NCI-H460 (cell line): ENCODE measurements around the gene KIF11. TPM values are rescaled to one million over a fixed set of nuclear protein-coding genes. Genes with fewer than 3 reads are reported as not detected.
A peak's percentile ranks its signal among the peaks of the same experiment; 100 is the strongest.
"Not testable (repeated sequence)": the region's sequence is repeated elsewhere in the genome, so short reads cannot be mapped to it uniquely, and the experiment has no call there.

Source experiments
- DNase-seq: peaks from one replicate; pipeline ENCODE4 v3.0.0-alpha.2; 2016; ENCODE audit warnings: low read depth; ENCODE audit errors: extremely low read depth
- total RNA-seq: library from RNA; depleted of rRNA; stranded (reverse); fragments of >200 nt; shearing (Covaris generic); gene quantifications from 2 replicates; pipeline ENCODE4 v1.2.3, GENCODE V29; 2014

Gene KIF11
- total RNA-seq, 1 experiment from 2014 or later: 39.3 TPM

GRCh38 chr10:92590623-92591549 lies 2.0 kb upstream of the KIF11 start:
- no peak for DNase-seq

DNA sequence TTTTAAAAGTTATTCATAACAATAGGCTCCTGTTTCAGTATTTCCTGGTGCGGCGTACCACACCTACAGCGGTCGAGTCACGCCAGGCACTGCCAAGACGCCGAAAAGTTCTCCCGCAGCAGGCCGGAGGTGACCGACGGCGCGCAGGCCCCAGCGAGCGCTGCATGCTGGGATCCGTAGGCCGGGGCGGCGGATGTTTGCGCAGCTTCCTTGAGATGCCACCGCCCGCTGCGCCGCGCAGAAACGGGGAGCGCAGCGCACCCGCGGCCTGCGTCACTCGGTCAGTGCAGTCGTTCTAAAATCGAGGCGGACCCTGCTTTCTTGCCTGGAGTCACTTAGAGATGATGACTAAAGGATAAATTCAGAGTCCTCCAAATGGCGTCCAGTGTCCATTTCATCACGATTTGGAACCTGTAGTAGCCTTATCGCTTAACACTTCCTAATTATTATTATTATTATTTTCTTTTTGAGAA lies 1.3 kb upstream of the KIF11 start:
- peak; percentile 93 for DNase-seq

DNA sequence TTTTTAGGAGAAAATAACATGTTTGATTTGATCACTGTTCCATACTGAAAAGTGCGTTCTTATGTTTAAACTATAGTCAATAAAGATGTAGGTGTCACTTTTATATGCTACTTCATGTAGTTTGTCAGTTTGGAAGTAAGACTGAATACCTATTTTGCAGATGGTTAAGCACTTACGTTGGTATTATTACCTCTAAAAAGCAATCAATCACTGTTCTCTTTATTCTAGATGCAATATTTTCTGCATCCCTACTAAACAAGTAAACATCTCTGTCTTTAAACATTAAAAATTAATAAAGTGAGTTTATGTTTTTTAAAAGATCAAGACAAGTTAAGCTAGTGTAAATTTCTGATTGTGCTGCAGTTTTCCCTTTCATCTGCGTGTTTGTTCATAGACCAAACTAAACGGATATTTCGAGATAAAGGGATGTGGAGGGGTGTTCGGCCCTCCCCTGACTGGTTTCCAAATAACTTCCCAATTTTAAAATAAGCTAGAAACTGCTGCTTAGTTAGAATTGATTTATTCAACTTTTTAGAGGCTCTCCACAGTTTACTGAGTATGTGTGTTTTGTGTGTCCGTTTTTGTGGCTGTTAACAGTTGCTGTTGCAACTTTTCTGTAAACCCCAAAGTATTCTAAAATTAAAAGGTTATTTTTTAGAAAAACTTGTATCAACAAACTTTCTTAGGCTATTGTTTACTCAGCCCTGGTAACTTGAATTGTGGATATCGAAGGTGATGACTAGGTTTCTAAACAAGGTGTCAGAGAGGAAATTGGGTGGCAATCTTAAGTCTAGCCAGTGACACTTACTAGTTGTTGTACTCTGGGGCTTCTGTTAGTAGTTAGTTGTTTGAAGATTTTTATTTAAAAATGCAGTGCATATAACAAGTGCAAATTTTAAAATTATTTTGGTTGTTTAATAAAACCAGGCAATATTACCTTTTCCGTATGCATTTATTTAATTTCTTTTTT lies 974 bp downstream of the KIF11 start:
- DNase-seq: no peak

GRCh38 chr10:92595505-92595904 lies 2.6 kb downstream of the KIF11 start:
- no peak for DNase-seq

DNA sequence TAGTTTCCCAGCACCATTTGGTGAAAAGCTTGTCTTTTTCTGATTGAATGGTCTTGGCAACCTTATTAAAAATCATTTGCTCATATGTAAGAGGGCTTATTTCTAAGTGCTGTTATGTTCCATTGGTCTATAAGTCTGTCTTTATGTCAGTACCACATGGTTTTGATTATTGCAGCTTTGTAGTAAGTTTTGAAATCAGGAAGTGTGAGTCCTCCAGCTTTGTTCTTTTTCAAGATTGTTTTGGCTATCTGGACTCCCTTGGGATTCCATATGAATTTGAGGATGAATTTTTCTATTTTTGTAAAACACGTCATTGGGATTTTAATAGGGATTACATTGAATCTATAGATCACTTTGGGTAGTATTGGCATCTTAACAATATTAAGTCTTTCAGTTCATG lies 5.4 kb downstream of the KIF11 start:
- DNase-seq: no peak

DNA sequence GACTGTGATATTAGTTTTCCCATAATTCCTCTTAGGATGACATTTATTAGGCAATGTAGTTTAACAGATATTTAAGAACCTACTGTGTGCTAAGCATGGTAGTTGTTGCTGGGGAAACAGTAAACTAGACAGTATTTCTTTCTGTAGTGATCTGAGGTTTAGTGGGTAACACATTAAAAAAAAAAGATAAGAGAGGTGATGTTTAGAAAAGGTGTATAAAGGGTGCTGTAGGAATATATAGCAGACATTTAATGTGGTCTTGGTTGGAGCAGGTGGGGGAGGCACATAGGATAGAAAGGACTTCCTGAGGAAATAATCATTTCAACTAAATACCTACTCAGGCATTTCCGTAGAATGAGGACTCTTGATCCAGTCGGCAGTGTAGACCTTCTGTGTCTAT lies 11.9 kb downstream of the KIF11 start:
- DNase-seq: no peak

DNA sequence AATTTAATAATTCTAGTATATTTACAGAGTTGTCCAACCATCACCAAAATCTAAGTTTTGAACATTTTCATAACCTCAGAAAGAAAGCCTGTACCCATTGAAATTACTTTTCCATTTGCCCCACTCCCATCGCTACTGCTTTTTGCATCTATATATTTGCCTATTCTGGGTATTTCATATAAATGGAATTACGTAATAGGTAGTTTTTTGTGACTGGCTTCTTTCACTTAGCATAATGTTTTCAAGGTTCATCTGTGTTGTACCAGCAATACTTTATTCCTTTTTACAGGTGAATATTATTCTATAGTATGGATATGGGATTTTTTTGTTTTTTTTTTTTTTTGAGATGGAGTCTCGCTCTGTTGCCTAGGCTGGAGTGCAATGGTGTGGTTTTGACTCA lies 22.6 kb downstream of the KIF11 start:
- DNase-seq: no peak

DNA sequence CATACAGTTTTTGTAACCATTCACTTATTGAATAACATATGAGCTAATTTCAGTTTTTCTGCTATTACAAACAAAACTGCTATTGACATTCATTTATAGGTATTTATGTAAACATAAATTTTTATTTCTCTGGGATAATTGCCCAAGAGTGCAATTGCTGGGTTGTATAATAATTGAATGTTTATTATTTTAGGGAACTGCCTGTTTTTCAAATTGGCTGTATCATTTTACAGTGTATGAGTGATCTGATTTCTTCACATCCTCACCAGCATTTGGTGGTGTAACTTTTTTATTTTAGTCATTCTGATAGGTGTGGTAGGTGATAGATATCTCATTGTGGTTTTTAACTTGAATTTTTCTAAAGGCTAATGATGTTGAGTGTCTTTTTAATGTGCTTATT lies 26.4 kb downstream of the KIF11 start:
- no peak for DNase-seq

DNA sequence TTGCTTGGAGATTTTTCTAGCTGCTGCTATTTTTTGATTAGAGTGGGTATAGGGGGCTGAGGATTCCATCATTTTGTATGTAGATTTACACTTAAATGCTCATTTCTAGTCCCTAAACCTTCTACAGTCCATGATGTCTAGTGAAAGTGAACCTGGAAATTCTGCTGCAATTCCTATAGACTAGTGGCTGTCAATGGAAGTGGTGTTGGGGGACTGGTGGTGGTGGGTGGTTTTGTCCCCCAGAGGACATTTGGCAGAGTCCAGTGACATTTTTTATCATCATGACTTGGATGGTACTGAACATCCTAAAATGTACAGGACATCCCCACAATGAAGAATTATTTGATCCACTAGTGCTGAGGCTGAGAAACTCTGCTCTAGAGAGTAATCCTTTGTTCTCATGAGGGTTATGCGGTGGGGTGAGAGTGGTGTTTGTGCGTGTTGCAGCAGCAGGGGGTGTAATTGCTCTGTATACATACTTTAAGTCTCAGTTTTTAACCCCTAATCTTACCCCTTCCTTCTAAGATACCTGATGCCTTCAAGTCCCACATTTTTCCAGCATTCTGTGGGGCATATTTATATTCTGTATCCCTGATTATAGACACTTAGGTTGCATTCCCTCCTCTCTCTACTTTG lies 35.0 kb downstream of the KIF11 start:
- no peak for DNase-seq

DNA sequence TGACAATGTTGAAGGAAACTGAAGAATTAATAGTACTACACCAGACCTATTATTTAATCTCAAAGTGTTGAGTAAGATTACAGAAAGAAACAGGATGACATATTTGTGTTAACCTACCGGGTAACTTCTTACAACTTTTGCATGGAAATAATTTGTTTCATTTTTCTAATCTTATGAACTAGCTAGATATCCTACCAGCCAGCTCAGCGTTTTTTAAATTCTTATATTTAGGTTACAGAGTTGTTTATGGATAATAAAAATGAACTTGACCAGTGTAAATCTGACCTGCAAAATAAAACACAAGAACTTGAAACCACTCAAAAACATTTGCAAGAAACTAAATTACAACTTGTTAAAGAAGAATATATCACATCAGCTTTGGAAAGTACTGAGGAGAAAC lies 37.0 kb downstream of the KIF11 start:
- no peak for DNase-seq

GRCh38 chr10:92638037-92638436 lies 45.1 kb downstream of the KIF11 start:
- no peak for DNase-seq

DNA sequence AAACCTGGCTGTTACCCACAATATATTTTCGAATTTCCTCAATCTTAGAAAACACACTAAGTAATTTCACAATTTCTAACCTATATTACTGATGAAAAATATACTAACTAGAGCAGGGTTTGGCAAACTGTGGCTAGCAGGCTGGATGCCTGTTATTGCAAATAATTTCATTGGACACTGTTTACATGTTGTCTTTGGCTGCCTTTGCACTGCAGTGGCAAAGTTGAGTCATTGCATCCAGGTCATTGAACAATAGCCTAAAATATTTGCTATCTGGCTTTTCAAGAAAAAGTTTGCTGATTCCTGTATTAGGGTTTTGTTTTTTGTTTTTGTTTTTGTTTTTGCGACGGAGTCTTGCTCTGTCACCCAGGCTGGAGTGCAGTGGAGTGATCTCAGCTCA lies 47.2 kb downstream of the KIF11 start:
- peak; percentile 68 for DNase-seq

GRCh38 chr10:92641492-92641891 lies 48.6 kb downstream of the KIF11 start:
- DNase-seq: no peak

GRCh38 chr10:92644921-92645320 lies 52.0 kb downstream of the KIF11 start:
- DNase-seq: no peak

- not testable (repeated sequence) for DNase-seq
These were observed 57.9 kb downstream of the KIF11 start for GRCh38 chr10:92650864-92651263.

DNA sequence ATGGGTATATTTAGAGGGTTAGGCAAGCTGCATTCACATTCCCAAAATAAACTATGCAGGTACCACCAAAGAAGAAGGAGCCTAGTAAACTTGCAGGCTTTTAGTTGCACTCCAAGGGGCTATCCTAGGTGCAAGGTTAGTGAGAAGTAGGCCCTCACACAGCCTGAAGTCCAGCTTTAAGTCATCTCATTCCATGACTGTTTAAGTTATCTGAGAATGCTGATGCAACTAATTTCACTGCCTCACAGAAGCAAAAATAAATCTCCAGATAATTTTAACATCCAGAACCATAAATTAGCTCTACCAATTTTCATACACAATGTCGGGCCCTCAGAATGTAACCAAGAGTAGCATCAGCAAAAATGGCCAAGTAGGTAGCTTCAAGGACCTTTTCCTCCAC lies 62.5 kb downstream of the KIF11 start:
- DNase-seq: no peak

DNA sequence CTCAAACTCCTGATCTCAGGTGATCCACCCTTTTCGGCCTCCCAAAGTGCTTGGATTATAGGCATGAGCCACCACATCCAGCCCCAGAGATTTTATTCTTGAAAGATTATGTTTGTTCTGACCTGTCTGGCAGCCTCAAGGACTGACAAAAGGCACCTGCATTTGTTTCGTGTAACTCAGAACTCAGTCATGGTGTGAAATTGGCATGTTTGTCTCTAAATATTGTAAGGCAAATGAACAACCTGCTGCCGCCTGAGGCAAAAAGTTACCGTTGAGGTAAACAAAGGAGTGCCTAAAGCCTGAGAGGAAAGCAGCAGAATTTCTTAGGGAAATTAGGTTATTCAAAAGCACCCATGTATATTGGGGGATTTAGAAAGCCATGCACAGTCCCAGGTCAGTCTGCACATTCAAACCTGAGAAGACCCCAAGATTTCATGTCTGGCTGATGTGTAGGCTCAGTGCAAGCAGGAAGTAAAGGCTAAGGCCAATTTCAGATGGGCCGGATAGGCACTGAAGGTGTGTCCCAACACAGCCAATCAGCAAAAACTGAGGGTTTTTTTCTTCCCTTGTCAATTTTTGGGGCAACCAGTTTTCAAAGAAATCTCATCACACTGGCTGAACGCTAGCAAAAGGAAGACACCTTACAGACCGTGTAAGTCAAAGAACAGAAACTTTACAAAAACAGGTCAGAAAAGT lies 63.5 kb downstream of the KIF11 start:
- no peak for DNase-seq

DNA sequence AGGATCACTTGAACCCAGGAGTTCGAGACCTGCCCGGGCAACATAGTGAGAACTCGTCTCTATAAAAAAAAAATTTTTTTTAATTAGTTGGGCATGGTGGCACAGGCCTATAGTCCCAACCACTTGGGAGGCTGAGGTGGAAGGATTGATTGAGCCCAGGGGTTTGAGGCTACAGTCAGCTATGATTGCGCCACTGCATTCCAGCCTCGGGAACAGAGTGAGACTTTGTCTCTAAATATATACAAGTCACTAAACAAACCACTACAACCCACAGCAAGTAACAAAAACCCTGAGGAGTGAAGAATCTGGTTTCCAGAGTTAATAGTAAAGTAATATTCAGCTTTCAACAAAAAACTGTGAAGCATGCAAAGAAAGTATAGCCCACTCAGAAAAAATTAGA lies 64.1 kb downstream of the KIF11 start:
- DNase-seq: no peak

DNA sequence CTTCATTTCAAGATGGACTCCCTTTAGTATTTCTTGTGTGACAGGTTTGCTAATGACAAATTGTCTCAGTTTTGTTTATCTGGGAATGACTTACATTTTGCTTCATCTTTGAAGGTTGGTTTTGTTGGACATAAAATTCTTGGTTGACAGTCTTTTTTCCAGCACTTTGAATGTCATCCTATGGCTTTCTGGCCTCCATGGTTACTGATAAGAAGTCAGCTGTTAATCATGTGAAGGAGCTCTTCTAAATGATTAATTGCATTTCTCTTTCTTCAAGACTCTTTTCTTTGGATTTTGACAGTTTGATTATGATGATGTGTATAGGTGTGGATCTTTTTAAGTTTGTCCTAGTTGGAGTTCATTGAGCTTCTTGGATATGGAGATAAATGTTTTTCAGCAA lies 69.9 kb downstream of the KIF11 start:
- DNase-seq: no peak

DNA sequence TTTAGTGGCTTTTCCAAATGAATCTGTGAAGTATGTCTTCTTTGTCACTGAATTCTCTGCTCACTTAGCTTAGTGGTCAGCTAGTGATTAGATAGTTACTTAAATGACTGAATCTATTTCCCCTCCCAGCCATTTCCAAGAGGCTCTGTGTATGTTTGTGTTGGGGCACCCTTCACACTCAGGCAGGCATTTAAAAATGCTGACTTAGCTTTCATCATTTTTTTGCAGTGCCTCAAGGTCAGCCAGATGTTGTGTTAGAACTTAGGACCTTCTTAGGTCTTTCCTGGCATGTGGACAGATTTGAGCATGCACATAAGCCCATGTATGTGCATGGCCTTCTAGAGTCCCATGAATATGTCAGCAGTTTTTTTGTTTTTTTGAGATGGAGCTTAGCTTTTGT lies 71.4 kb downstream of the KIF11 start:
- no peak for DNase-seq
